HEK293T (cell line): ENCODE results near the gene AOAH.

Experiments
- BHLHE40 ChIP-seq: fragments of 450-650 bp; IDR thresholded peaks from 2 replicates; pipeline ENCODE4 v1.6.1; 2016; ENCODE audit warnings: mild to moderate bottlenecking, moderate library complexity, borderline replicate concordance
- FOXA1 ChIP-seq: fragments of 450-650 bp; IDR thresholded peaks from 2 replicates; pipeline ENCODE4 v1.6.1; 2016; ENCODE audit warnings: mild to moderate bottlenecking
- FOXK2 ChIP-seq: fragments of 450-650 bp; IDR thresholded peaks from 2 replicates; pipeline ENCODE4 v1.6.1; 2016; ENCODE audit warnings: mild to moderate bottlenecking
- FOXM1 ChIP-seq: fragments of 450-650 bp; IDR thresholded peaks from 2 replicates; pipeline ENCODE4 v1.6.1; 2017; ENCODE audit warnings: mild to moderate bottlenecking, borderline replicate concordance
- NFRKB ChIP-seq: fragments of 450-650 bp; IDR thresholded peaks from 2 replicates; pipeline ENCODE4 v1.6.1; 2016; ENCODE audit warnings: mild to moderate bottlenecking, moderate library complexity
- SP1 ChIP-seq: fragments of 450-650 bp; IDR thresholded peaks from 2 replicates; pipeline ENCODE4 v1.6.1; 2017
- SUZ12 ChIP-seq: fragments of 450-650 bp; IDR thresholded peaks from 2 replicates; pipeline ENCODE4 v1.6.1; 2016; ENCODE audit warnings: mild to moderate bottlenecking
- TARDBP ChIP-seq: fragments of 450-650 bp; IDR thresholded peaks from 2 replicates; pipeline ENCODE4 v1.6.1; 2016

DNA sequence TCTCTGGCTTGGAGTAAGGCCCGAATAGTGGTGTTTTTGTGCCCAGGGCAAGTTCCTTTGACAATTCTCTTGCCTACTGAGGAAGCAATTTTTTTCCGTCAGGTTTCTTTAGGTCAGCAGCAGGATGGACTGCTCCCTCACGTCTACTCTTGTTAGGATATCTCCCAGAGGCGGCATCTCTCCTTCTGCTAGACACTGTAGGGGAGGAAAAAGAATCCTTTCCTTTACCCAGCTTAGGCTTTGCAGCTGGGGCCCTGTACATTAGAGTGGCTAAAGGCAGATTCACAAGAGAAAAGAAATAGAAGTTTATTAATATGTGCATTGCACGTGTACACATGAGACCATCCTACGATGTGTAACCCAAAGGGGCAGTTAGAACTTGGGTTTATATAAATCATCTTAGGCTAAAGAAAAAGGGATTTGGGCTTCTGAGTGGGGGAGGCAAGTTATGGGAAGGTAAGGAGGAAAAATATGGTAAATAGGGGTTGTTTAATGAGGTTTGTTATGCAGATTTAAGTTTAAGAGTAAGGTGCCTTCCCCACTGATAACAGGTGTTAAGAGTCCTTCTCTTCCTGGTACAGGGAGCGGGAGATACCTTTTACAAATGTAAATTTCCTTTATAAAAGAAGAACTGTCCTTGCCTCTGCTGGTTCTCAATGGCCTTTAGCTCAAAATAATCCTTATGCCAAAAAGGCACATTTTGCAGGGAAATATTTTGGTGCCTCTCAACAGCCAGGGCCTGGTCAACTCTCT, 156.4 kb downstream of the AOAH start:
- TF ChIP-seq SUZ12 (no peak), FOXK2 (no peak), SP1 (no peak), TARDBP (no peak), NFRKB (no peak), BHLHE40 (no peak), FOXM1 (no peak), FOXA1 (no peak)
